GM23338 (cell line): ENCODE measurements around the gene CDK14. TPM values are rescaled to one million over a fixed set of nuclear protein-coding genes. Genes with fewer than 3 reads are reported as not detected.

ENCODE experiments used
- ATAC-seq: fragments of 200-7000 bp; cut with Tn5 transposase; 3 replicates; pipeline ENCODE4 v1.9.1; 2020
- DNase-seq: peaks from one replicate; pipeline ENCODE4 v3.0.0-alpha.2; 2015; ENCODE audit warnings: low spot score
- H2AFZ ChIP-seq: fragments of 200-600 bp; sonication (generic); 2 replicates; pipeline ENCODE4 v1.8.0; 2016; ENCODE audit warnings: antibody characterized with exemption, mild to moderate bottlenecking, moderate library complexity
- H3F3A ChIP-seq: fragments of 200-600 bp; sonication (generic); replicated peaks from 2 replicates; pipeline ENCODE4 v1.8.0; 2017; ENCODE audit warnings: antibody characterized with exemption, mixed run types, low read depth
- H3K27ac ChIP-seq: fragments of 200-600 bp; sonication (generic); 2 replicates; pipeline ENCODE4 v1.6.1; 2016; ENCODE audit warnings: low read depth
- H3K27me3 ChIP-seq: fragments of 200-600 bp; sonication (generic); 2 replicates; pipeline ENCODE4 v1.8.0; 2016; ENCODE audit warnings: mild to moderate bottlenecking, mixed run types, moderate library complexity; ENCODE audit not compliant: insufficient read depth
- H3K36me3 ChIP-seq: fragments of 200-600 bp; sonication (generic); 2 replicates; pipeline ENCODE4 v1.8.0; 2016; ENCODE audit warnings: mild to moderate bottlenecking; ENCODE audit not compliant: insufficient read depth
- H3K4me1 ChIP-seq: fragments of 200-600 bp; sonication (generic); 2 replicates; pipeline ENCODE4 v1.8.0; 2016; ENCODE audit warnings: mild to moderate bottlenecking, moderate library complexity; ENCODE audit not compliant: insufficient read depth
- H3K4me2 ChIP-seq: fragments of 200-600 bp; sonication (generic); 2 replicates; pipeline ENCODE4 v1.7.1; 2017; ENCODE audit warnings: mixed run types
- H3K4me3 ChIP-seq: fragments of 200-600 bp; sonication (generic); 2 replicates; pipeline ENCODE4 v1.6.1; 2016; ENCODE audit warnings: mixed run types
- H3K79me2 ChIP-seq: fragments of 200-600 bp; sonication (generic); replicated peaks from 2 replicates; pipeline ENCODE4 v1.8.0; 2017; ENCODE audit warnings: mild to moderate bottlenecking; ENCODE audit not compliant: insufficient read depth
- H3K9me2 ChIP-seq: fragments of 200-600 bp; sonication (generic); 2 replicates; pipeline ENCODE4 v1.8.0; 2017; ENCODE audit not compliant: insufficient read depth
- H4K20me1 ChIP-seq: fragments of 200-600 bp; sonication (generic); replicated peaks from 2 replicates; pipeline ENCODE4 v1.8.0; 2017; ENCODE audit warnings: mild to moderate bottlenecking; ENCODE audit not compliant: insufficient read depth
- H3K27ac Mint-ChIP-seq: 2 replicates; pipeline ENCODE4 v1.8.0; 2020; ENCODE audit warnings: inconsistent platforms, mild to moderate bottlenecking, moderate library complexity, mixed read lengths
- H3K27me3 Mint-ChIP-seq: 3 replicates; pipeline ENCODE4 v1.8.0; 2022; ENCODE audit warnings: low read depth, mild to moderate bottlenecking, moderate library complexity, mixed read lengths, inconsistent platforms; ENCODE audit not compliant: insufficient read depth, poor library complexity
- H3K36me3 Mint-ChIP-seq: 3 replicates; pipeline ENCODE4 v1.8.0; 2021; ENCODE audit warnings: low read depth, mild to moderate bottlenecking, inconsistent platforms, moderate library complexity, mixed read lengths
- H3K4me1 Mint-ChIP-seq: 3 replicates; pipeline ENCODE4 v1.8.0; 2020; ENCODE audit warnings: mild to moderate bottlenecking, inconsistent platforms, mixed read lengths
- H3K4me3 Mint-ChIP-seq: 3 replicates; pipeline ENCODE4 v1.8.0; 2021; ENCODE audit warnings: moderate library complexity, mild to moderate bottlenecking, inconsistent platforms, mixed read lengths
- H3K9me3 Mint-ChIP-seq: 3 replicates; pipeline ENCODE4 v1.8.0; 2020; ENCODE audit warnings: moderate library complexity, mild to moderate bottlenecking, inconsistent platforms, mixed read lengths
- CREB1 ChIP-seq: fragments of 250-450 bp; sonication (Bioruptor Pico); IDR thresholded peaks from 2 replicates; pipeline ENCODE4 v1.5.0; 2020; ENCODE audit warnings: low read depth, mild to moderate bottlenecking, moderate library complexity
- EZH2phosphoT487 ChIP-seq: fragments of 200-600 bp; sonication (generic); IDR thresholded peaks from one replicate; pipeline ENCODE4 v1.8.1; 2018; ENCODE audit warnings: antibody characterized with exemption; ENCODE audit not compliant: unreplicated experiment
- NANOG ChIP-seq: IDR thresholded peaks from 2 replicates; pipeline ENCODE4 v1.6.1; 2016; ENCODE audit warnings: antibody characterized with exemption, borderline replicate concordance
- ZNF331 ChIP-seq: fragments of 250-450 bp; sonication (Bioruptor Pico); IDR thresholded peaks from 2 replicates; pipeline ENCODE4 v1.5.0; 2020; ENCODE audit warnings: low read depth, mild to moderate bottlenecking, moderate library complexity
- polyA plus RNA-seq: library from polyadenylated mRNA; unstranded; fragments of >200 nt; fragmentation: Nextera tagmentation; extraction: Ambion mirVana; gene quantifications from 2 replicates; pipeline ENCODE4 v1.2.1, GENCODE V29; 2016
- total RNA-seq: library from RNA; depleted of rRNA; stranded (reverse); fragments of >200 nt; shearing (Covaris generic); gene quantifications from 2 replicates; pipeline ENCODE4 v1.2.3, GENCODE V29; 2014
- TF ChIP-seq, protein P1 (sequence below): fragments of 250-450 bp; sonication (Bioruptor Pico); IDR thresholded peaks from 2 replicates; pipeline ENCODE4 v1.5.0; 2020; ENCODE audit warnings: mild to moderate bottlenecking, moderate library complexity
- TF ChIP-seq, protein P2 (sequence below): IDR thresholded peaks from one replicate; pipeline ENCODE4 v1.6.1; 2018; ENCODE audit warnings: antibody characterized with exemption; ENCODE audit not compliant: unreplicated experiment

Gene CDK14
- total and polyA plus RNA-seq, 2 experiments from 2014 or later = 11.2 to 24.0 TPM

DNA sequence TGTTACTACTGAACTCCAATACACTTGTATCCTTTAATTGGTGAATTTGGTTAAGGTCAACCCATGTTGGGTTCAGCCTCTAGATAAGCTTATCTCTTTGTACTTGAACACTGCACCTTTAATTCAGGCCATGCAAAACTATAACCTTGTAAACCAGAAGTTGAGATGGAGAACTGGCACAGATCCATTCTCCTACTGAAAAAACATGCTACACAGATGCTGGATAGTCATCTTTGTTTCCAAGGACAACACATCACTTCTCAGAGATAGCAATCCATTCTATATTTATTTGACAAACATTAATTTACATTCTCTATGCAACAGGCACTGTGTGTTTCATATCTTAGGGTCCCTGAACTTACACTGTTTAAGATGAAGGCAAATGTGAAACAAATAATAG, 2.9 kb upstream of the CDK14 start:
- H3K4me3 ChIP-seq = no peak overlapping the region
- no peaks in the 10 kb centered on the region for H3K36me3 ChIP-seq
- Mint-ChIP-seq H3K27ac (no peak overlapping the region), H3K4me3 (no peak overlapping the region), H3K4me1 (peaks cover 28% of the 10 kb centered on the region), H3K27me3 (peaks cover 12% of the 10 kb centered on the region), H3K36me3 (peaks cover 7% of the 10 kb centered on the region), H3K9me3 (no peaks in the 10 kb centered on the region)
- no peak overlapping the region for H2AFZ ChIP-seq
- no peak overlapping the region for H3K27ac ChIP-seq
- ATAC-seq (no peak), DNase-seq (no peak)
- peaks cover 12% of the 10 kb centered on the region for H3K27me3 ChIP-seq
- no peaks in the 10 kb centered on the region for H4K20me1 ChIP-seq
- no peak overlapping the region for H3K4me2 ChIP-seq
- TF ChIP-seq, protein P1, sequence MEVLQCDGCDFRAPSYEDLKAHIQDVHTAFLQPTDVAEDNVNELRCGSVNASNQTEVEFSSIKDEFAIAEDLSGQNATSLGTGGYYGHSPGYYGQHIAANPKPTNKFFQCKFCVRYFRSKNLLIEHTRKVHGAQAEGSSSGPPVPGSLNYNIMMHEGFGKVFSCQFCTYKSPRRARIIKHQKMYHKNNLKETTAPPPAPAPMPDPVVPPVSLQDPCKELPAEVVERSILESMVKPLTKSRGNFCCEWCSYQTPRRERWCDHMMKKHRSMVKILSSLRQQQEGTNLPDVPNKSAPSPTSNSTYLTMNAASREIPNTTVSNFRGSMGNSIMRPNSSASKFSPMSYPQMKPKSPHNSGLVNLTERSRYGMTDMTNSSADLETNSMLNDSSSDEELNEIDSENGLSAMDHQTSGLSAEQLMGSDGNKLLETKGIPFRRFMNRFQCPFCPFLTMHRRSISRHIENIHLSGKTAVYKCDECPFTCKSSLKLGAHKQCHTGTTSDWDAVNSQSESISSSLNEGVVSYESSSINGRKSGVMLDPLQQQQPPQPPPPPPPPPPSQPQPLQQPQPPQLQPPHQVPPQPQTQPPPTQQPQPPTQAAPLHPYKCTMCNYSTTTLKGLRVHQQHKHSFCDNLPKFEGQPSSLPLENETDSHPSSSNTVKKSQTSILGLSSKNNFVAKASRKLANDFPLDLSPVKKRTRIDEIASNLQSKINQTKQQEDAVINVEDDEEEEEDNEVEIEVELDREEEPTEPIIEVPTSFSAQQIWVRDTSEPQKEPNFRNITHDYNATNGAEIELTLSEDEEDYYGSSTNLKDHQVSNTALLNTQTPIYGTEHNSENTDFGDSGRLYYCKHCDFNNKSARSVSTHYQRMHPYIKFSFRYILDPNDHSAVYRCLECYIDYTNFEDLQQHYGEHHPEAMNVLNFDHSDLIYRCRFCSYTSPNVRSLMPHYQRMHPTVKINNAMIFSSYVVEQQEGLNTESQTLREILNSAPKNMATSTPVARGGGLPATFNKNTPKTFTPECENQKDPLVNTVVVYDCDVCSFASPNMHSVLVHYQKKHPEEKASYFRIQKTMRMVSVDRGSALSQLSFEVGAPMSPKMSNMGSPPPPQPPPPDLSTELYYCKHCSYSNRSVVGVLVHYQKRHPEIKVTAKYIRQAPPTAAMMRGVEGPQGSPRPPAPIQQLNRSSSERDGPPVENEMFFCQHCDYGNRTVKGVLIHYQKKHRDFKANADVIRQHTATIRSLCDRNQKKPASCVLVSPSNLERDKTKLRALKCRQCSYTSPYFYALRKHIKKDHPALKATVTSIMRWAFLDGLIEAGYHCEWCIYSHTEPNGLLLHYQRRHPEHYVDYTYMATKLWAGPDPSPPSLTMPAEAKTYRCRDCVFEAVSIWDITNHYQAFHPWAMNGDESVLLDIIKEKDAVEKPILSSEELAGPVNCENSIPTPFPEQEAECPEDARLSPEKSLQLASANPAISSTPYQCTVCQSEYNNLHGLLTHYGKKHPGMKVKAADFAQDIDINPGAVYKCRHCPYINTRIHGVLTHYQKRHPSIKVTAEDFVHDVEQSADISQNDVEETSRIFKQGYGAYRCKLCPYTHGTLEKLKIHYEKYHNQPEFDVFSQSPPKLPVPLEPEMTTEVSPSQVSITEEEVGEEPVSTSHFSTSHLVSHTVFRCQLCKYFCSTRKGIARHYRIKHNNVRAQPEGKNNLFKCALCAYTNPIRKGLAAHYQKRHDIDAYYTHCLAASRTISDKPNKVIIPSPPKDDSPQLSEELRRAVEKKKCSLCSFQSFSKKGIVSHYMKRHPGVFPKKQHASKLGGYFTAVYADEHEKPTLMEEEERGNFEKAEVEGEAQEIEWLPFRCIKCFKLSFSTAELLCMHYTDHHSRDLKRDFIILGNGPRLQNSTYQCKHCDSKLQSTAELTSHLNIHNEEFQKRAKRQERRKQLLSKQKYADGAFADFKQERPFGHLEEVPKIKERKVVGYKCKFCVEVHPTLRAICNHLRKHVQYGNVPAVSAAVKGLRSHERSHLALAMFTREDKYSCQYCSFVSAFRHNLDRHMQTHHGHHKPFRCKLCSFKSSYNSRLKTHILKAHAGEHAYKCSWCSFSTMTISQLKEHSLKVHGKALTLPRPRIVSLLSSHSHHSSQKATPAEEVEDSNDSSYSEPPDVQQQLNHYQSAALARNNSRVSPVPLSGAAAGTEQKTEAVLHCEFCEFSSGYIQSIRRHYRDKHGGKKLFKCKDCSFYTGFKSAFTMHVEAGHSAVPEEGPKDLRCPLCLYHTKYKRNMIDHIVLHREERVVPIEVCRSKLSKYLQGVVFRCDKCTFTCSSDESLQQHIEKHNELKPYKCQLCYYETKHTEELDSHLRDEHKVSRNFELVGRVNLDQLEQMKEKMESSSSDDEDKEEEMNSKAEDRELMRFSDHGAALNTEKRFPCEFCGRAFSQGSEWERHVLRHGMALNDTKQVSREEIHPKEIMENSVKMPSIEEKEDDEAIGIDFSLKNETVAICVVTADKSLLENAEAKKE (CRISPR knock-in tag) = no peak
- TF ChIP-seq CREB1 (CRISPR knock-in tag) (no peak), ZNF331 (CRISPR knock-in tag) (no peak), NANOG (no peak), EZH2phosphoT487 (no peak)
- TF ChIP-seq, protein P2, sequence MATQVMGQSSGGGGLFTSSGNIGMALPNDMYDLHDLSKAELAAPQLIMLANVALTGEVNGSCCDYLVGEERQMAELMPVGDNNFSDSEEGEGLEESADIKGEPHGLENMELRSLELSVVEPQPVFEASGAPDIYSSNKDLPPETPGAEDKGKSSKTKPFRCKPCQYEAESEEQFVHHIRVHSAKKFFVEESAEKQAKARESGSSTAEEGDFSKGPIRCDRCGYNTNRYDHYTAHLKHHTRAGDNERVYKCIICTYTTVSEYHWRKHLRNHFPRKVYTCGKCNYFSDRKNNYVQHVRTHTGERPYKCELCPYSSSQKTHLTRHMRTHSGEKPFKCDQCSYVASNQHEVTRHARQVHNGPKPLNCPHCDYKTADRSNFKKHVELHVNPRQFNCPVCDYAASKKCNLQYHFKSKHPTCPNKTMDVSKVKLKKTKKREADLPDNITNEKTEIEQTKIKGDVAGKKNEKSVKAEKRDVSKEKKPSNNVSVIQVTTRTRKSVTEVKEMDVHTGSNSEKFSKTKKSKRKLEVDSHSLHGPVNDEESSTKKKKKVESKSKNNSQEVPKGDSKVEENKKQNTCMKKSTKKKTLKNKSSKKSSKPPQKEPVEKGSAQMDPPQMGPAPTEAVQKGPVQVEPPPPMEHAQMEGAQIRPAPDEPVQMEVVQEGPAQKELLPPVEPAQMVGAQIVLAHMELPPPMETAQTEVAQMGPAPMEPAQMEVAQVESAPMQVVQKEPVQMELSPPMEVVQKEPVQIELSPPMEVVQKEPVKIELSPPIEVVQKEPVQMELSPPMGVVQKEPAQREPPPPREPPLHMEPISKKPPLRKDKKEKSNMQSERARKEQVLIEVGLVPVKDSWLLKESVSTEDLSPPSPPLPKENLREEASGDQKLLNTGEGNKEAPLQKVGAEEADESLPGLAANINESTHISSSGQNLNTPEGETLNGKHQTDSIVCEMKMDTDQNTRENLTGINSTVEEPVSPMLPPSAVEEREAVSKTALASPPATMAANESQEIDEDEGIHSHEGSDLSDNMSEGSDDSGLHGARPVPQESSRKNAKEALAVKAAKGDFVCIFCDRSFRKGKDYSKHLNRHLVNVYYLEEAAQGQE = no peak
- H3F3A ChIP-seq = no peaks in the 10 kb centered on the region
- H3K79me2 ChIP-seq = peaks cover 13% of the 10 kb centered on the region
- peaks cover 6% of the 10 kb centered on the region; the same call in 1 of the 2 replicates for H3K4me1 ChIP-seq
- H3K9me2 ChIP-seq = no peaks in the 10 kb centered on the region
